Endometrial microvascular endothelial cells (primary cell): ENCODE results near the gene ACSS1. TPM values are rescaled to one million over a fixed set of nuclear protein-coding genes. Genes with fewer than 3 reads are reported as not detected.

Experiments used
- in situ Hi-C: cut with HindIII; loops from 2 replicates; pipeline ENCODE4 v1.10.0; 2017; ENCODE audit warnings: low sequenced_read_pairs, low pct_unique_long_range_greater_than_20kb; ENCODE audit errors: inconsistent ontology term
- total RNA-seq: library from RNA; depleted of rRNA; stranded (reverse); fragments of >200 nt; gene quantifications from one replicate; pipeline ENCODE4 v1.2.3, GENCODE V29; 2015; ENCODE audit errors: inconsistent ontology term

The ACSS1 gene
- total RNA-seq, 1 donor from 2014 or later = 4.5 TPM

DNA sequence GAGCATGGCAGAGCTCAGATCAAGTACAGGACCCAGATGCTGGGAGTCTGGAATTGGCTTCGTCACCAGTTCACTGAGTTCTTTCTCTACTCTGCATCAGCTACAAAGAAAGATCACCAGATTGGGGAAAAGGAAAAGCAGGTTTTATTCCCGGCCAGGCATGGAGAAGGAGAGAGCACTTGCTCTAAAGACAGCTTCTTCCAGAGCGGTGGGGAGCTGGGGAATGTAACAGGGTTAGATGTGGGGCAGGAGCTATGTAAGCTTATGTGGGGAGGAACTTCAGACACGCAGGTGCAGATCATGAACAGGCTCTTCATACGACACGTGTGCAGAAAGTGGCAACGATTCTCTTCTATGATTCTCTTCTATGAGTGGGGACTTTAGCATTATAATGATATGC is 4.9 kb upstream of the ACSS1 start:
- in situ Hi-C loops = no loop called here

DNA sequence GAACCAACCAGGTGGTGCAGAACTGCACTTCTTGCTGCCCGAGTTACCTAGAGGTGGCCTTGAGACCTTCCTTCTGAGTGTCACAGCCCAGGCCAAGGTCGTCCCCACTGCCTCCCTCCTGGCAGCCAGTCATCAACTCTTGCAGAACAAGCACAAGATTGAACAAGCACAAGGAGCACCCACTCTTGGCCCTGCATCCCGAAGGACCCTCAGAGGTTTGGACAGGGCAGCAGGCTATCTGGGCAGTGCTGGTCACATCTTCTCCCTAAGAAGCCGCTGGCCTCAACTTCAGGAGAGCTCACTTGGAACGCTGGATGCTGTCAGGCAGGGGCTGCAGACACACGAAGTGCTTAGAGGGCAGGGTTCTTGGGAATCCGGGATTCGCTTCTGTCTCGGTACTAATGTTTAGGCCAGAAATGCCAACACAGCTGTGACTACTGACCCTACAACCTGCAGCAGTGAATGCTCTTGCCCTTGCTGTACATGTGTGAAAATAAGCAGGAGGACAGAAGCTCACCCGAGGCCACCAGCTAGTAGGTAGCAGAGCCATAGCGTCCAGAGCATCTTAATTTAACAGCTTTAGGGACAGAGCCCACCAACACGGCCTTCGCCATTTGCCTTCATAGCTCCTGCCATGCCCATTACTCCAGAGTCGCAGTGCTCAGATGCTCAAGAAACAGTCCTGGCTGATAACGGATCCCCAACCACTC is 4.0 kb upstream of the ACSS1 start:
- in situ Hi-C loops = no loop called here

DNA sequence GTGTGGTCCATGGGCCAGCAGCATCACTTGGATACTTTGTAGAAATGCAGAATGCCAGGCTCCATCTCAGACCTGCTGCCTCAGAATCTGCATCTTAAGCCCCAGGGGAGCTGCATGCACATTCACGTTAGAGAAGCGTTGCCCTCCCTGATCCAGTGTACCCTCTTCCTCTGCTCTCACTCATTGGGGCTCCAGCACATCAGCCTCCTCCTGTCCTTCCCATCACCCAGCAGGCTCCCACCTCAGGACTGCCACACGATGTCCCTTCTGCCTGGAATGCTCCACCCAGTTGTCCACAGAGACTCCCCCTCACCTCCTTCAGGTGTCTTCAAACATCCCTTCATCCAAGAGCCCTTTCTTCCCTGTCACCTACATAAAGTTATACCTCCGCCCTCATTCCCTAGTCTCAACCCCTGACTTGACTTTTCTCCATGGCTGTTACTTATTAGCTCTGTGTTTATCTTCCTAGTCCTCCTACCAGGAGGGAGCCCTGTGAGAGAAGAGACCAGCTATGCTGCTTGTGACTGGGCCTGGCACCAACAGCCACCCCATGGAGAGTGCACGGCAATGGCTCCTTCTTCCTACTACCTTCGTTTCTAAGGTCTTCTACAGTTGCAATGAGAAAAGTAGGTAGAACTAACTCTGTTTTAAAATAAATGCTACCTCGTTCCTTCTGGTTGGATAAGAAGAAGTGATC is 3.3 kb upstream of the ACSS1 start:
- in situ Hi-C loops = no loop called here

DNA sequence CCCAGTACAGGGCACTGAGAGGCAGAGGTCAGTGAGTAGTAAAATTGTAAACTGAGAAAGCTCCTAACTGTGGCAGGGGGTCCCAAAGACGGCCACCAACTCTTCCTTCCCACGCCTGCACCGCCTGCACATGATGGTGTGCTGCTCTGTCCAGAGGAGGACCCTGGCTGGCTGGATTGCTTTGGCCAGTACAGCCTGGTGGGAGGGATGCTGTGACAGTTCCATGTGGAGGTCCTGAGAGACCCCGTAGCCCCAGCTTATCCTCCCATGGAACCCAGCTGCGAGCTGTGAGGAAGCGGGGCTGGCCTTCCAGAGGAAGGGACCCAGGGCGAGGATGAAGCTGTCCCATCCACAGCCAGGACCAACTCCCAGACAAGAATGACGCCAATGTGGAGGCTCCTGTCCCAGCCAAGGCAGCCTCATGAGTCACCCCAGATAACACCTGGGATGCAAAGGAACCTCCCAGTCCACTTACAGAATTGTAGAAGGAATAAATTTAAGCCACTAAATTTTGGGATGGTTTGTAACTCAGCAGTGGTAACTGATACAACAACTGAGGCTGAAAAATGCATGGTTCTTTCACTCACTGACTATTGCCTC is 2.0 kb upstream of the ACSS1 start:
- in situ Hi-C loops = no loop called here

DNA sequence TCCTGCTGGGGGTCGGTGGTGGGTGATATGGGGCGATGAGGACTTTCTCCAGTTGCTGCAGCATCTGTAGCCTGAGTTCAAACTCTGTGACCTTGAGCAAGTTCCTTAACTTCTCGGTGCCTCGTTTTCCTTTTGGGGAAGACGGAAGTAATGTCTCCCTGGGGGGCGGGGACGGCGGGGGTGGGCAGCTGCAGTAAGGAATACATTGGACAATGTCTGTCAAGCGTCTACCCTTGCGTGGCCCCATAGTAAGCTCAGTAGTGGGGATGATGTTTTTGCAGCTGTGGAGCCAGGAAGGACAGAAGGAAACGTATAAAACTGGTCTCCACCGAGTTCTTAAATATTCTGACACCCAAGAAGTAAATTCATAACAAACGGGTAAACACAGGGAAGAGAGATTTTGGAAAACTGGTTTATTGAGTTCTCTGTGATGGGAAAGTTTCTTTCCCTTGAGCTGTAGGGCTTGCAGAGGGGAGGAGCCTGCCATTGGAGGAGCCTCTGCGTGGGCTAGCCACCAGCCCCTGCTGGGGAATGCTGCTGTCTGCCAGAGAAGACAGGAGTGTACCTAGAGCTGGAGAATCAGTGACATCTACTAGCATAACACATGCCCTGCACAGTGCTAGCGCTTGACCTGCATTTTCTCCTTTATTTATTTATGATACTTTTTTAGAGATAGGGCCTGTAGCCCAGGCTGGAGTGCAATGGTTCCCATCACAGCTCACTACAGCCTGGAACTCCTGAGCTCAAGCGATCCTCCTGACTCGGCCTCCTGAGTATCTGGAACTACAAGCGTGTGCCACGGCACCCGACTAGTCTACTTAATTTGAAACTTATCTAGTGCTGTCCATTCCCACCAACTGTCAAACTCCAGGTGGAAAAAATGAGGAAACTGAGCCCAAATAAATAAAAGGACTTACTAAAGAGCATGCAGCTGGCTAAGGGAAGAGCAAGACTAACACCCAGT is 1.2 kb upstream of the ACSS1 start:
- in situ Hi-C loops = no loop called here

DNA sequence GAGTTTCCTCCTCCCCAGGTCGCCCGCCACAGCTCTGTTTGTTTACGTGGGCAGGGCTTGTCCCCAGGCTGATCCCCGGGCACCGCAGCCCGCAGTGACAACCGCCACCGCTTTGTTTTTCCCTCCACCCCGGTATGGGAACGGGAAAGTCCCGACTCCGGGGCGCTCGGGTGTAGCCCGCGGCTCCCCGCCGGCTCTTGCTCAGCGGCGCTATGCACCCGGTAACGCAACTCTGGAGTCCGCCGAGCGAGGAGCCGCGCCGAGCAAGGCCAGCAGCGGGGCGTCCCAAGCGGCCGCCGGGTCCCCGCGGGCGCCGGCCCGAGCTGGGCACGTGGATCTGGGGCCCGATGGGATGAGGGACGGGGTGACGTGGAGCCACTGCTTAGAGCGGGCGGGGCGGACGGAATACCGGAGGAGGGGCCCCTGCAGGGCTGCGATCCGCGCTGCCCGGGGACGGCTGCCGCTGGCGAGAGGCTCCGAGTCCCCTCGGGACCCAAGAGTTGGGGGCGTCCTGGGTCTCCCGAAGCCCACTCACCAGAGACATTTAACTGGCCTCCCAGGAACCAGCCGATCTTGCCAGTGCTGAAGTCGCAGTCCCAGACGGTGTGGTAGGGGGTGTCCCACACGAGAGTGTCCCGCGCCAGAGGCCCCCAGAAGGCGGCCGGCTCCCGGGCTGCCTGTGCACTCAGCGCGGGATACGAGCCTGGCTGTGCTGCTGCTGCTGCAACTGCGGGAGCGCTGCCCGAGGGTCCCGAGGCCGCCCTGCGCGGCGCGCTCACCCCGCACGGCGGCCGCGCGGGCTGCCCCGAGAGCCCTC is 497 bp downstream of the ACSS1 start:
- in situ Hi-C loops = no loop called here

DNA sequence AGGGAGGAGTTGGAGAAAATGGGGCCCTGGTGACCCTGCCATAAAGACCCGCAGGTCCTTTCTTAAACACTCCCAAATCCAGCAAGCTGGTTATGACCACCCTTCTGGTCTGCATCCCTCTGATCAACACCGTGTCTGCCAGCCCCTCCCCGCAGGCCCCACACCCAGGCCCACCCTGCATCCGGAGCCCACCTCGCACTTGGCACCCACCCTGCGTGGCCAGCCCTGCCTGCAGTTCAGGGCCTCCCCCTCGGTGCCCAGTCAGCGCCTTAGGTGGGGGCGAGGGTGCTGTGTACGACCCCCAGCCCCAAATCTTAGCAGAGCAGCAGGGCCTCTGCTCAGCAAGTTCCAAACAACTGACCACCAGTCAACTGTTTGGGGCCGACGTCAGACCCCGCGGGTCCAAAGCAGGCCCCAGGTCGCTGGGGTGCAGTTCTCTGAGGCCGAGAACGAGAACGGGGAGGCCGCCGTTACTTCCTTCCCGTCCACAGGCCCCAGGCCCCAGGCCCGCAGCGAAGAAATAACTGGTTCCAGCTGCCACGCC is 1.2 kb downstream of the ACSS1 start:
- in situ Hi-C loops = no loop called here

DNA sequence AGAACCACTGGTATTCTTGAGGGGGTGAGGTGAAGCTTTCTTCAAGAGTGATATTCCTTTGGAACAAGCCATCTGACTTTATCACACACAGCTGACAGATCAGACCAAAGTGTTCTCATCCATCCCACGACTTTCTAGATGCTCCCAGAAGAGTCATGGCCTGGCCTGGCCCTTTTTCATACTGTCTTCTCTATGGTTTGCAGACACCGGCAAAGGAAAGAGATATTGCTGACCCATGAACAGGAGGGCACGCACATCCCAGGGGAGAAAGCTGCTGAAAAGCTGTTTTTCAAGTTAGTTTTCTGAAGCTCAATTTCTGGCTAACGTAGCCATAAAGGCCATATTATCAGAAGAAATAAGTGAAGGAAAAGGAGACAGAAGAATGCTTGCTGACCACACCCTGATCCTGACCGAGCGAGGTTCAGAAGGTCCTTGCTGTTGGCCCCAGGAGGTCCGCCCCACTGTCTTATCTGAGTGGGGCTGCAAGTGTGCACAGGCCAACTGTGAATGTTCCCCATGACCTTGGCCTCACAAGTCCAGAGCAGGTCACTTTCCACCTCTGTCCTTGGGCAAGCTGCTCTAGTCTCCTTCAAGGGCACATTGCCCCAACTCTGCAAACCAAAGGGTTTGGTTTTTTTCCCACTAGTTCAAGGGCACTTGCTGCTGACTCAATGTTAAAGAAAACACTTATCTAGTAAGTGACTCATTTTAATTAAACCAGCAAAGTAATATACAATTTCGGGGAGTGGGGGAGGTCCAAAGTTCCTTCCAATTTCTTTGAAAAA is 2.0 kb downstream of the ACSS1 start:
- in situ Hi-C loops = no loop called here

DNA sequence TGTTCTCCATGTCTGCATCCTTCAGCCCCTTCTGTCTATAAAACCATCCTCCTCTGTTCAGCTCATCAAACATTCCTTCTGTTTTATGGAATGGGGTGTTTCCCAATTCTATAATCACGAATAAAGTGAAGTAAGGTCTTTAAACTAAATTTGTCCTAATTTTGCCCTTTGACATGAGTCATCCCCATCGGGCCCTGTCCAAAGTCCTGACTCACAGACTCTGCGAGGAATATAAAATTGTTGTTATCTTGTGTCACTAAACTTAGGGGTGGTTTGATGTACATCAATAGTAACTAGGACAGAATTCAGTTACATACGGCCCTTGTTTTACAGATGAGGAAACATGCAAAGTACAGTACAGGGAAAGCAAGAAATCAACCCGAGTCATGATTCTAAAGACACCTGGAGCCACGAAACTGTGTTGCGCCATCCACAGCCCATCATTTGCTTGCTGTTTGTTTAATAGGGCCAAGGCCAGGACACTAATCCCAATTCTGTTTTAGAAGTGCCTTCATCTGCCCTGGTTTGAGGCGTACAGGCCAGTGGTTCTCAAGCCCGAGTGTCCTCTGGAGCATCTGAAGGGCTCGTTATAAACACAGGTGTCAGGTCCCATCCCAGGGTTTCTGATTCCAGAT is 2.8 kb downstream of the ACSS1 start:
- in situ Hi-C loops = no loop called here

DNA sequence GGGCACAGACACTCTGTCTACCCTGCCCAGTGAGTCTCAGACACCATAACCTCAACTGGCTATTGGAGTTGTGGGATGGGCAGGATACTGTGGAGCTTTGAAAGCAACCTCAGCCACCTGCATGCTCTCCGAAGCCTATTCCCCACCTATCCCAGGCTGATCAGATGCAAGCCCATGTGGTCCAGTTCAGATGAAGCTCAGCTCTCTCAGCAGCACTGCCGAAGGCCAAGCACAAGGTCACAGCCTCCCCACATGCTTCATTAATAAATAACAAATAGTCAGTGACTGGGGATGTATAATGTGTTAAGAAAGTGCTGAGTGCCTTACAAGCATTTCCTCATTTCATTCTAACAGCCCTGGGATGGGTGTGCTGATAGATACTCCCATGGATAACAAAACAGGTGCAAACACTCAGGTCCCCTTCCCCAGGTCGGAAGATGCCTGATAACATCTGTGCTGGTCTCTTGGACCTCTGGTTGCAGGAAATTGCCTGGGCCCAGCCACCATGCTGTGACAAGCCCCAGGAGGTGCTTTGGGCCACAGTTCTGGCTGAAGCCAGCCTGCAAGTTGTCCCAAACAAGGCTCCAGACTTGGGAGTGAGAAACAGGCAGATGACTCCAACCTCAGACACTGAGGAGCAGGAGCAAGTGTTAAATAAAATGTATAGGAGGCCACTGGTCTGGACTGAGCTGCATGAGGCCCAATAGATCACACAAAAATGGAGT is 3.7 kb downstream of the ACSS1 start:
- in situ Hi-C loops = no loop called here

DNA sequence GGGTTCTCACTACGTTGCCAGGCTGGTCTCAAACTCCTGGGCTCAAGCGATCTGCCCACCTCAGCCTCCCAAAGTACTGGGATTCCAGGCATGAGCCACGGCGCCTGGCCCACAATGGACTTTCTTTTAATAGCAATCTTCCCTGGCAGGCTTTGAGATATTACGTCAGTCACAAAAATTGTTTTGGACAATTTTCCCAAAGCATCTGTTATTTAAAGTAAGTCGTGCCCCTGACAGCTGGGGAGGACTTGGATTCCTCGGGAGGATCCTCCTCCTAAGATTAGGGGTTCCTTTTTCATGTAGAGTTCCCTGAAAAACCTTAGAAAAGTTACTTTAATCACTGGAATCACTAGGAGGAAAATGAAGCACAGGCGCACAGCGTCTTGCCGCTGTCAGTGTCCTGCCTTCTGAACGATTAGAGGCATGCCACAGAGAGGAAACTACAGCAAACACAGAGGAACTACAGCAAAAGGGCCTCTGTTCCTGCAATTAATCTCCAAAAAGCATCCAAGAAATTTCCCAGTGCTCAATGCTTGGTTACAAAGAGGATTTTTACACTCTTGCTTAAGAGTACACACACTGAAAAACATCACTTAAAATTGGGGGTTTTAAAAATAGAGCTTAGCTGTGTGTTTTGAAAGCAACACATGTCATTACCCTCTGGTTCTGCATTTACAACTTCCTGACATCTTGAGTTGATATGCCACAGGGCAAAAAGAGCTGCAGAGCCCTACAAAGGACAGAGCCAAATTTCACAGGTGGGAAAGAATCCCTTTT is 4.5 kb downstream of the ACSS1 start:
- in situ Hi-C loops = no loop called here

DNA sequence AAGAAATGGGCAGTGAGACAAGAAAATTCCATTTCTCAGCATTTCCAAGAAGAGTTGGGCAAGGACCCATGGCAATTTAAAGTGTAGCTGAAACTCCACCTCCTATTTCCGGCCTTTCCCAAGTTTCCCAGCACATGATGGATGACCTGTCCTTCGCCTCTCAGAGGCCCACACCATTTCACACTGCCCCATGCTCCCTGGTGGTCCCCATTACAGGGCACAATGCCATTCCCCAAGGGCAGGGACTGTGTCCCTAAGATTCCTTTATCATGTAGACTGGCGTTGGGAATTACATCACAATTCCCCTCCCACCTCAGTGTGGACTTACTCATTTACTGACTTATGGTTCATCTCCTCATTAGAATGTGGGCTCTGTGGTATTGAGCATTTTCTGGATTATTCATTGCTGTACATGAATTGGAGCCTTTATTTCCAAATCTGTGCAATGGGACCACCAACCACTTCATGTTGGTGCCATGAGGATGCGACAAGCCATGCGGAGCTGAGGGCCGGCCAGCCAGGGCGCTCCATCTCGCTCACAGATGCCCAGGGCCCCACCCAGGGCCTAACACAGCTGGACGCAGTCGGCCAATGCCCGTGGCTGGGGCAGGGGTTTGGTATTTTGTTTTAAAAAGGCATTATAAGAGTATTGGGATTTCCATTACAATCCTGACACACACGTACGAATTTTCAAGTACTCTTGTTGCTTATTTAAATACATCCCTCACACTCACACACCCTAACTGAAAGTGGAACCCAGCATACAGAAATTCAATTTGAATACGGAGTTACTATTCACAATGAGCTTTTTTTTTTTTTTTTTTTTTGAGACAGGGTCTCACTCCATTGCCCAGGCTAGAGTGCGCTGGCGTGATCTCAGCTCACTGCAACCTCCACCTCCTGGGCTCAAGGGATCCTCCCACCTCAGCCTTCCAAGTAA is 5.4 kb downstream of the ACSS1 start:
- in situ Hi-C loops = no loop called here

DNA sequence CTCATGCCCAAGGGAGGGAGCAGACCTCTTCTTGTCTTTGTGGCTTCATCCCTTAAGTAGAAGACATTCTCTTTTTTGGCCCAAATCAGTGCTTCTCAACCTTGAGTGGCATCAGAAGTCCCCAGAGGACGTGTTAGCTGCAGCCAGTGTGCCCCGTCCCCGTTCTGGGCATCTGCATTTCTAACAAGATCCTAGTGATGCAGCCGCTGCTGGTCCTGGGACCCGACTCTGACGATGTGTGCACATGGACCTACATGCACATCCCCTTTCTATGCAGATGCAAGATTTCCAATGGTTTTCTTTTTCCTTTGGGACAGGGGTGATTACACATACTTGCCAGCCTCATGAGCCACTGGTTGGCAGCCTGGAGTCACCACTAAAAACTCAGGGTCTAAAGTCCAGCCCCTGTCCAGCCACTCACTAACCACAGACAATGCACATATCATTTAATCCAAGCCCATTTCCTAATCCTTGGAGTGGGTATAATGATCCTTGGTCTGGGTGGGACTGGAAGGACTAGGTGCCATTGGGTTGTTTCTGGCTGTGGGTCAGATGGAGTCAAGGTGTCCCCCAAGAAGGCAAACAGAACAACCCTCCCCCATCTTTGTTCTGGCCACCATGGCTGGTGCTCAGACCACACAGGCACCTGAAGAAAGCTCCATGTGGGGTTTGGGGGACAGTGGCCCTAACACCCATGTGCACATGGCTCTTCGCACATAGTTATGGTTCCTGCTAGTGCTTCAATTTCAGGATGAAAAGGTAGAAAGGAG is 6.4 kb downstream of the ACSS1 start:
- in situ Hi-C loops = no loop called here
